Calu3 (cell line): ENCODE results near the gene ATP6V1E1. TPM values are rescaled to one million over a fixed set of nuclear protein-coding genes. Genes with fewer than 3 reads are reported as not detected.

Source experiments
- BruUV-seq: library from RNA; stranded (reverse); fragments of 400-500 nt; replicated peaks from 2 replicates; lab custom pipeline; 2021; lab: Mats Ljungman, UMichigan
- CTCF ChIA-PET: fragments of 300-600 bp; sonication (Branson Sonifier 250); formaldehyde crosslinking; loops from one replicate; lab custom pipeline; 2022; ENCODE audit warnings: antibody characterized with exemption; lab: Charles Lee
- DNase-seq: peaks from one replicate; pipeline ENCODE4 v3.0.0; 2022
- H3K27ac Mint-ChIP-seq: one replicate; pipeline ENCODE4 v1.8.0; 2022; ENCODE audit warnings: mixed read lengths; ENCODE audit not compliant: unreplicated experiment
- H3K27me3 Mint-ChIP-seq: one replicate; pipeline ENCODE4 v1.8.0; 2022; ENCODE audit warnings: mixed read lengths; ENCODE audit not compliant: unreplicated experiment
- H3K36me3 Mint-ChIP-seq: one replicate; pipeline ENCODE4 v1.8.0; 2022; ENCODE audit warnings: mild to moderate bottlenecking, moderate library complexity, mixed read lengths; ENCODE audit not compliant: insufficient read depth, unreplicated experiment
- H3K4me1 Mint-ChIP-seq: one replicate; pipeline ENCODE4 v1.8.0; 2022; ENCODE audit warnings: mild to moderate bottlenecking, low read depth, mixed read lengths; ENCODE audit not compliant: unreplicated experiment
- H3K4me3 Mint-ChIP-seq: one replicate; pipeline ENCODE4 v1.8.0; 2022; ENCODE audit warnings: mild to moderate bottlenecking, low read depth, moderate library complexity, mixed read lengths; ENCODE audit not compliant: unreplicated experiment
- H3K9me3 Mint-ChIP-seq: one replicate; pipeline ENCODE4 v1.8.0; 2022; ENCODE audit warnings: low read depth, mixed read lengths; ENCODE audit not compliant: unreplicated experiment
- CTCF ChIP-seq: fragments of 200-600 bp; IDR thresholded peaks from one replicate; pipeline ENCODE4 v1.8.0; 2022; ENCODE audit warnings: antibody characterized with exemption; ENCODE audit not compliant: unreplicated experiment
- intact Hi-C: fragments of 100-400 bp; cut with micrococcal nuclease; formaldehyde crosslinking; loops from one replicate; pipeline ENCODE4 v1.10.0; 2022; ENCODE audit not compliant: unreplicated experiment
- total RNA-seq: library from RNA; stranded (reverse); gene quantifications from 2 replicates; pipeline ENCODE4 v1.2.3, GENCODE V29; 2022

The ATP6V1E1 gene
- total RNA-seq, 1 experiment from 2014 or later, result 105 TPM

DNA sequence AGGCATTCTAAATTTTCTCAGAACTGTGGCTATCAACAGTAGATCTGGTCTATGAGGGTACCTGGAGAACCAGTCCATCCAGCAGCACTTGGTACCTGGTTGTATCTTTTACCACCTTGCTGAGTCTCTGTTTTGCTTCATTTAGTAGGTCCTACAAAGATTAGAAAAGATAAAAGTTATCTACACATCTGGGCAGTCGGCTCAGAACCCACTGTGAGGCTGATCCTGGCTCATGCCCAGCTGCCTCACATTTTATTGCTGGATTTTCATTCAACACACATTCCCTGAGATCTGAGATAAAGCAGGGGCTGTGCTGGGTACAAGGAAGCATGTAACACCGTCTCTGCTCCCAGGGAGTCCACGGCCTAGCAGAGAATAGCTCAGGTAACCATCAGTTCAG lies 27.5 kb downstream of the ATP6V1E1 start:
- Mint-ChIP-seq H3K4me1 (no peaks in the 10 kb centered on the region), H3K27ac (no peak overlapping the region), H3K36me3 (peaks cover 37% of the 10 kb centered on the region), H3K27me3 (no peaks in the 10 kb centered on the region), H3K4me3 (no peak overlapping the region), H3K9me3 (no peaks in the 10 kb centered on the region)
- TF ChIP-seq CTCF, result no peak
- CTCF ChIA-PET, result interaction anchor here (0.8 kb wide), 1 partner anchor 43 kb away, joined by 3 read pairs; no protein-coding TSS in a partner anchor
- no TSS peak for BruUV-seq
- no peak for DNase-seq
- intact Hi-C loops, result loop anchor here (10.0 kb wide), 1 partner anchor 46 kb away; no protein-coding TSS in a partner anchor

- BruUV-seq, result no TSS peak
- Mint-ChIP-seq H3K27ac (no peak overlapping the region), H3K36me3 (peaks cover 52% of the 10 kb centered on the region), H3K4me1 (no peaks in the 10 kb centered on the region), H3K27me3 (no peaks in the 10 kb centered on the region), H3K4me3 (no peak overlapping the region), H3K9me3 (no peaks in the 10 kb centered on the region)
- intact Hi-C loops, result no loop called here
- no peak for TF ChIP-seq CTCF
- CTCF ChIA-PET, result no interaction called here
- DNase-seq, result no peak
Measured at GRCh38 chr22:17598318-17598717, 30.2 kb downstream of the ATP6V1E1 start.

- H3K27me3 Mint-ChIP-seq, result no peaks in the 10 kb centered on the region
- no peaks in the 10 kb centered on the region for H3K4me1 Mint-ChIP-seq
- H3K4me3 Mint-ChIP-seq, result no peak overlapping the region
- no peaks in the 10 kb centered on the region for H3K9me3 Mint-ChIP-seq
- no peak for DNase-seq
- H3K27ac Mint-ChIP-seq, result no peak overlapping the region
- CTCF ChIA-PET, result no interaction called here
- TF ChIP-seq CTCF, result no peak
- intact Hi-C loops, result no loop called here
- BruUV-seq, result no TSS peak
- H3K36me3 Mint-ChIP-seq, result peaks cover 63% of the 10 kb centered on the region
Measured at GRCh38 chr22:17597217-17597616, 31.3 kb downstream of the ATP6V1E1 start.

DNA sequence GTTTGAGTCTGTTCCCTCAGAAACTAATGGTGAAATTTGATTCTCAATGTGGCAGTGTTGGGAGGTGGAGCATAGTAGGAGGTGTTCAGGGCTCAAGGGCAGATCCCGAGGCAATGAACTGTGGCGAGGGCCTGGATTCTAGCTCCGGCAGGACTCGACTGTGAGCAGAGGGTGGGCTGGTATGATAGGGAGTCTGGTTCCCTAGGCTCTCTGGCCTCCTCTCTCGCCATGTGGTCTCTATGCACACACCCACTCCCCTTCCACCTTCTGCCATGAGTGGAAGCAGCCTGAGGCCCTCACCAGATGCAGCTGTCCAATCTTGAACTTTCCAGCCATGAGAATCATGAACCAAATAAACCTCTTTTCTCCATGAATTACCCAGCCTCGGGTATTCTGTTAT lies 32.3 kb downstream of the ATP6V1E1 start:
- no TSS peak for BruUV-seq
- Mint-ChIP-seq H3K4me1 (no peaks in the 10 kb centered on the region), H3K27ac (no peak overlapping the region), H3K4me3 (no peak overlapping the region), H3K36me3 (peaks cover 73% of the 10 kb centered on the region), H3K27me3 (no peaks in the 10 kb centered on the region), H3K9me3 (no peaks in the 10 kb centered on the region)
- TF ChIP-seq CTCF, result no peak
- no peak for DNase-seq
- intact Hi-C loops, result no loop called here
- CTCF ChIA-PET, result no interaction called here
